HEK293 (cell line): Measurements from ENCODE around the gene UBE2J2.
A peak's percentile ranks its signal among the peaks of the same experiment; 100 is the strongest.

ENCODE experiments used
- BCL11B ChIP-seq: fragments of 450-650 bp; formaldehyde crosslinking; IDR thresholded peaks from 2 replicates; pipeline ENCODE4 v1.5.1; 2016; ENCODE audit warnings: low read depth, missing biosample characterization, missing genetic modification characterization
- GLIS1 ChIP-seq: fragments of 450-650 bp; formaldehyde crosslinking; IDR thresholded peaks from 2 replicates; pipeline ENCODE4 v1.5.1; 2016; ENCODE audit warnings: missing biosample characterization, missing genetic modification characterization
- KLF1 ChIP-seq: fragments of 450-650 bp; formaldehyde crosslinking; IDR thresholded peaks from 2 replicates; pipeline ENCODE4 v1.5.1; 2016; ENCODE audit warnings: missing biosample characterization, missing genetic modification characterization
- KLF16 ChIP-seq: fragments of 450-650 bp; formaldehyde crosslinking; IDR thresholded peaks from 2 replicates; pipeline ENCODE4 v1.5.1; 2017; ENCODE audit warnings: missing biosample characterization, missing genetic modification characterization
- SCRT2 ChIP-seq: fragments of 450-650 bp; formaldehyde crosslinking; IDR thresholded peaks from 2 replicates; pipeline ENCODE4 v1.5.1; 2016; ENCODE audit warnings: missing biosample characterization, missing genetic modification characterization
- SP7 ChIP-seq: fragments of 450-650 bp; formaldehyde crosslinking; IDR thresholded peaks from 2 replicates; pipeline ENCODE4 v1.5.1; 2016; ENCODE audit warnings: missing biosample characterization, missing genetic modification characterization
- TCF7L2 ChIP-seq: IDR thresholded peaks from 2 replicates; pipeline ENCODE4 v1.6.1; 2011; ENCODE audit warnings: low read depth, mild to moderate bottlenecking, inconsistent platforms, low read length, moderate library complexity, borderline replicate concordance
- YY2 ChIP-seq: fragments of 450-650 bp; formaldehyde crosslinking; IDR thresholded peaks from 2 replicates; pipeline ENCODE4 v1.5.1; 2016; ENCODE audit warnings: missing biosample characterization, missing genetic modification characterization
- ZBTB48 ChIP-seq: fragments of 450-650 bp; formaldehyde crosslinking; IDR thresholded peaks from 2 replicates; pipeline ENCODE4 v1.5.1; 2016; ENCODE audit warnings: missing biosample characterization, missing genetic modification characterization
- ZBTB6 ChIP-seq: fragments of 450-650 bp; formaldehyde crosslinking; IDR thresholded peaks from 2 replicates; pipeline ENCODE4 v1.5.1; 2017; ENCODE audit warnings: missing biosample characterization, missing genetic modification characterization
- ZFHX2 ChIP-seq: fragments of 450-650 bp; formaldehyde crosslinking; conservative IDR thresholded peaks from 2 replicates; pipeline ENCODE4 v1.5.1; 2016; ENCODE audit warnings: missing biosample characterization, missing genetic modification characterization
- ZNF10 ChIP-seq: fragments of 450-650 bp; formaldehyde crosslinking; IDR thresholded peaks from 2 replicates; pipeline ENCODE4 v1.5.1; 2017; ENCODE audit warnings: missing biosample characterization, missing genetic modification characterization
- ZNF155 ChIP-seq: fragments of 450-650 bp; formaldehyde crosslinking; IDR thresholded peaks from 2 replicates; pipeline ENCODE4 v1.5.1; 2016; ENCODE audit warnings: missing biosample characterization, missing genetic modification characterization
- ZNF169 ChIP-seq: fragments of 450-650 bp; formaldehyde crosslinking; IDR thresholded peaks from 2 replicates; pipeline ENCODE4 v1.5.1; 2016; ENCODE audit warnings: missing biosample characterization, missing genetic modification characterization
- ZNF174 ChIP-seq: fragments of 450-650 bp; formaldehyde crosslinking; IDR thresholded peaks from 2 replicates; pipeline ENCODE4 v1.5.0; 2017; ENCODE audit warnings: missing biosample characterization, mild to moderate bottlenecking, missing genetic modification characterization
- ZNF2 ChIP-seq: fragments of 450-650 bp; formaldehyde crosslinking; IDR thresholded peaks from 2 replicates; pipeline ENCODE4 v1.5.1; 2016; ENCODE audit warnings: missing biosample characterization, missing genetic modification characterization
- ZNF23 ChIP-seq: fragments of 450-650 bp; formaldehyde crosslinking; IDR thresholded peaks from 2 replicates; pipeline ENCODE4 v1.5.1; 2016; ENCODE audit warnings: missing biosample characterization, missing genetic modification characterization, borderline replicate concordance
- ZNF248 ChIP-seq: fragments of 450-650 bp; formaldehyde crosslinking; IDR thresholded peaks from 2 replicates; pipeline ENCODE4 v1.5.1; 2017; ENCODE audit warnings: missing biosample characterization, missing genetic modification characterization
- ZNF26 ChIP-seq: fragments of 450-650 bp; formaldehyde crosslinking; IDR thresholded peaks from 2 replicates; pipeline ENCODE4 v1.5.1; 2016; ENCODE audit warnings: missing biosample characterization, missing genetic modification characterization
- ZNF354C ChIP-seq: fragments of 450-650 bp; formaldehyde crosslinking; IDR thresholded peaks from 2 replicates; pipeline ENCODE4 v1.5.1; 2016; ENCODE audit warnings: missing biosample characterization, missing genetic modification characterization, low read depth, borderline replicate concordance
- ZNF433 ChIP-seq: fragments of 450-650 bp; formaldehyde crosslinking; IDR thresholded peaks from 2 replicates; pipeline ENCODE4 v1.5.1; 2016; ENCODE audit warnings: missing biosample characterization, missing genetic modification characterization, low read depth
- ZNF501 ChIP-seq: fragments of 450-650 bp; formaldehyde crosslinking; IDR thresholded peaks from 2 replicates; pipeline ENCODE4 v1.5.1; 2016; ENCODE audit warnings: missing biosample characterization, missing genetic modification characterization
- ZNF514 ChIP-seq: fragments of 450-650 bp; formaldehyde crosslinking; IDR thresholded peaks from 2 replicates; pipeline ENCODE4 v1.5.1; 2016; ENCODE audit warnings: missing biosample characterization, missing genetic modification characterization
- ZNF549 ChIP-seq: fragments of 450-650 bp; IDR thresholded peaks from 2 replicates; pipeline ENCODE4 v1.5.1; 2018; ENCODE audit warnings: missing biosample characterization, missing genetic modification characterization, mild to moderate bottlenecking, inconsistent platforms, moderate library complexity
- ZNF560 ChIP-seq: fragments of 450-650 bp; formaldehyde crosslinking; IDR thresholded peaks from 2 replicates; pipeline ENCODE4 v1.5.1; 2017; ENCODE audit warnings: missing biosample characterization, missing genetic modification characterization, borderline replicate concordance
- ZNF571 ChIP-seq: fragments of 450-650 bp; formaldehyde crosslinking; IDR thresholded peaks from 2 replicates; pipeline ENCODE4 v1.5.0; 2017; ENCODE audit warnings: missing biosample characterization, missing genetic modification characterization
- ZNF664 ChIP-seq: fragments of 450-650 bp; formaldehyde crosslinking; IDR thresholded peaks from 2 replicates; pipeline ENCODE4 v1.5.1; 2016; ENCODE audit warnings: missing biosample characterization, missing genetic modification characterization
- ZNF76 ChIP-seq: fragments of 450-650 bp; formaldehyde crosslinking; IDR thresholded peaks from 2 replicates; pipeline ENCODE4; 2016; ENCODE audit warnings: low read depth, missing biosample characterization, missing genetic modification characterization, borderline replicate concordance
- ZNF785 ChIP-seq: fragments of 450-650 bp; formaldehyde crosslinking; IDR thresholded peaks from 2 replicates; pipeline ENCODE4 v1.5.1; 2016; ENCODE audit warnings: missing biosample characterization, missing genetic modification characterization
- ZNF791 ChIP-seq: fragments of 450-650 bp; formaldehyde crosslinking; IDR thresholded peaks from 2 replicates; pipeline ENCODE4 v1.5.1; 2016; ENCODE audit warnings: missing biosample characterization, missing genetic modification characterization
- ZNF837 ChIP-seq: fragments of 450-650 bp; formaldehyde crosslinking; IDR thresholded peaks from 2 replicates; pipeline ENCODE4 v1.5.1; 2016; ENCODE audit warnings: missing biosample characterization, missing genetic modification characterization
- TF ChIP-seq, protein P1 (sequence below): fragments of 450-650 bp; formaldehyde crosslinking; IDR thresholded peaks from 2 replicates; pipeline ENCODE4 v1.5.1; 2016; ENCODE audit warnings: missing biosample characterization, missing genetic modification characterization
- TF ChIP-seq, protein P2 (sequence below): fragments of 450-650 bp; formaldehyde crosslinking; IDR thresholded peaks from 2 replicates; pipeline ENCODE4 v1.5.1; 2017; ENCODE audit warnings: missing biosample characterization, missing genetic modification characterization
- TF ChIP-seq, protein P3 (sequence below): IDR thresholded peaks from 2 replicates; pipeline ENCODE4 v1.6.1; 2011; ENCODE audit warnings: mild to moderate bottlenecking, low read depth, low read length, borderline replicate concordance

The UBE2J2 gene

GRCh38 chr1:1291548-1292441 is 18.1 kb upstream of the UBE2J2 start (continued):
- no peak for TF ChIP-seq ZBTB6 (tag by site-specific recombination)
- no peak; the same call in none of the 2 replicates for TF ChIP-seq ZBTB48 (tag by site-specific recombination)
- no peak for TF ChIP-seq ZNF433 (tag by site-specific recombination)
- TF ChIP-seq ZNF169 (tag by site-specific recombination): no peak
- TF ChIP-seq ZNF23 (tag by site-specific recombination): no peak
- TF ChIP-seq ZNF560 (tag by site-specific recombination): no peak
- TF ChIP-seq ZNF571: no peak
- TF ChIP-seq ZNF26 (tag by site-specific recombination): no peak
- no peak for TF ChIP-seq BCL11B (tag by site-specific recombination)
- no peak for TF ChIP-seq ZNF76 (tag by site-specific recombination)
- no peak; the same call in 1 of the 2 replicates for TF ChIP-seq KLF1
- TF ChIP-seq, protein P1, sequence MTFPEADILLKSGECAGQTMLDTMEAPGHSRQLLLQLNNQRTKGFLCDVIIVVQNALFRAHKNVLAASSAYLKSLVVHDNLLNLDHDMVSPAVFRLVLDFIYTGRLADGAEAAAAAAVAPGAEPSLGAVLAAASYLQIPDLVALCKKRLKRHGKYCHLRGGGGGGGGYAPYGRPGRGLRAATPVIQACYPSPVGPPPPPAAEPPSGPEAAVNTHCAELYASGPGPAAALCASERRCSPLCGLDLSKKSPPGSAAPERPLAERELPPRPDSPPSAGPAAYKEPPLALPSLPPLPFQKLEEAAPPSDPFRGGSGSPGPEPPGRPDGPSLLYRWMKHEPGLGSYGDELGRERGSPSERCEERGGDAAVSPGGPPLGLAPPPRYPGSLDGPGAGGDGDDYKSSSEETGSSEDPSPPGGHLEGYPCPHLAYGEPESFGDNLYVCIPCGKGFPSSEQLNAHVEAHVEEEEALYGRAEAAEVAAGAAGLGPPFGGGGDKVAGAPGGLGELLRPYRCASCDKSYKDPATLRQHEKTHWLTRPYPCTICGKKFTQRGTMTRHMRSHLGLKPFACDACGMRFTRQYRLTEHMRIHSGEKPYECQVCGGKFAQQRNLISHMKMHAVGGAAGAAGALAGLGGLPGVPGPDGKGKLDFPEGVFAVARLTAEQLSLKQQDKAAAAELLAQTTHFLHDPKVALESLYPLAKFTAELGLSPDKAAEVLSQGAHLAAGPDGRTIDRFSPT: peak; percentile 36; the same call in 1 of the 2 replicates
- no peak for TF ChIP-seq ZNF785
- no peak for TF ChIP-seq ZNF174 (tag by site-specific recombination)
- peak; percentile 41 for TF ChIP-seq SP7
- TF ChIP-seq ZNF549: no peak
- peak; percentile 73 for TF ChIP-seq GLIS1
- peak; percentile 94 for TF ChIP-seq ZNF2
- peak; percentile 26; the same call in 1 of the 2 replicates for TF ChIP-seq SCRT2 (tag by site-specific recombination)
- TF ChIP-seq TCF7L2: no peak
- TF ChIP-seq ZNF501 (tag by site-specific recombination): peak; percentile 84
- TF ChIP-seq, protein P2, sequence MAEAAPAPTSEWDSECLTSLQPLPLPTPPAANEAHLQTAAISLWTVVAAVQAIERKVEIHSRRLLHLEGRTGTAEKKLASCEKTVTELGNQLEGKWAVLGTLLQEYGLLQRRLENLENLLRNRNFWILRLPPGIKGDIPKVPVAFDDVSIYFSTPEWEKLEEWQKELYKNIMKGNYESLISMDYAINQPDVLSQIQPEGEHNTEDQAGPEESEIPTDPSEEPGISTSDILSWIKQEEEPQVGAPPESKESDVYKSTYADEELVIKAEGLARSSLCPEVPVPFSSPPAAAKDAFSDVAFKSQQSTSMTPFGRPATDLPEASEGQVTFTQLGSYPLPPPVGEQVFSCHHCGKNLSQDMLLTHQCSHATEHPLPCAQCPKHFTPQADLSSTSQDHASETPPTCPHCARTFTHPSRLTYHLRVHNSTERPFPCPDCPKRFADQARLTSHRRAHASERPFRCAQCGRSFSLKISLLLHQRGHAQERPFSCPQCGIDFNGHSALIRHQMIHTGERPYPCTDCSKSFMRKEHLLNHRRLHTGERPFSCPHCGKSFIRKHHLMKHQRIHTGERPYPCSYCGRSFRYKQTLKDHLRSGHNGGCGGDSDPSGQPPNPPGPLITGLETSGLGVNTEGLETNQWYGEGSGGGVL (tag by site-specific recombination): no peak
- TF ChIP-seq ZNF514 (tag by site-specific recombination): no peak
- TF ChIP-seq KLF16 (tag by site-specific recombination): no peak
- TF ChIP-seq, protein P3, sequence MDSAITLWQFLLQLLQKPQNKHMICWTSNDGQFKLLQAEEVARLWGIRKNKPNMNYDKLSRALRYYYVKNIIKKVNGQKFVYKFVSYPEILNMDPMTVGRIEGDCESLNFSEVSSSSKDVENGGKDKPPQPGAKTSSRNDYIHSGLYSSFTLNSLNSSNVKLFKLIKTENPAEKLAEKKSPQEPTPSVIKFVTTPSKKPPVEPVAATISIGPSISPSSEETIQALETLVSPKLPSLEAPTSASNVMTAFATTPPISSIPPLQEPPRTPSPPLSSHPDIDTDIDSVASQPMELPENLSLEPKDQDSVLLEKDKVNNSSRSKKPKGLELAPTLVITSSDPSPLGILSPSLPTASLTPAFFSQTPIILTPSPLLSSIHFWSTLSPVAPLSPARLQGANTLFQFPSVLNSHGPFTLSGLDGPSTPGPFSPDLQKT: no peak
- no peak for TF ChIP-seq ZNF664
- no peak for TF ChIP-seq ZNF791 (tag by site-specific recombination)
- TF ChIP-seq YY2 (tag by site-specific recombination): no peak
- no peak for TF ChIP-seq ZFHX2 (tag by site-specific recombination)
- TF ChIP-seq ZNF248 (tag by site-specific recombination): no peak
- TF ChIP-seq ZNF10 (tag by site-specific recombination): no peak
- TF ChIP-seq ZNF837 (tag by site-specific recombination): no peak
- no peak for TF ChIP-seq ZNF354C (tag by site-specific recombination)
- no peak for TF ChIP-seq ZNF155
